ENCODE measurements around the gene MYO5C. TPM values are rescaled to one million over a fixed set of nuclear protein-coding genes. Genes with fewer than 3 reads are reported as not detected.

The MYO5C gene
- total and polyA plus RNA-seq, 10 donors = 0.53 to 23.4 (median 14.7) TPM

DNA sequence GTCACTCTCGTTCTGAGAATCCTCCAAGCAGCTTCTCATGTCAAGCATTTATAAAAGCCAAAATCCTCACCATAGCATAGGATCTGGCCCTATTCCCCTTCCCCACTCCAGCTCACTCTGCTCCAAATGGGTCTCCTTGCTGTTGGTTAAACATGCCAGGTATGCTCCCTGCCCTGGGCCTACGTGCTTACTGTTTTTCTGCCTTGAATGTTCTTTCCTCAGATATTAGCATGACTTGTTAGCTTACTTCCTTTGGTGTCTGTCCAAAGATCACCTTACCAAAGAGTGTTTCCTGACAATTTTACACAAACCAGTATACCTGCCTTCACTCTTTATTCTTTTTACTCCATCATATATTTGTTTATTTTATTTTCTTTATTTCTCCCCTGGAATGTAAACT lies 33.1 kb upstream of the MYO5C start:
- H3K36me3 ChIP-seq = peaks cover 0 to 68% (median 35%) of the 10 kb centered on the region in 6 donors

GRCh38 chr15:52326756-52327155 lies 31.2 kb upstream of the MYO5C start:
- Histone ChIP-seq H3K9me3 (no peaks in the 10 kb centered on the region), H3K4me3 (no peak overlapping the region), H3K27ac (no peak overlapping the region), H3K36me3 (peaks cover 0 to 87% (median 48%) of the 10 kb centered on the region in 6 donors), H3K4me1 (peaks cover 0 to 7% (median 6%) of the 10 kb centered on the region in 6 donors), H3K27me3 (replicated peaks in 1 of 7) (no peaks in the 10 kb centered on the region)
- 89 to 100% (median 92%) methylated on average over 2 of the region's 2 CpGs for WGBS, 5 donors
- intact Hi-C loops (cut with DNase I; ENCODE audit: low total_unique reads) = loop anchor here (10.0 kb wide), 1 partner anchor 408 kb away; no protein-coding TSS in a partner anchor
- DNase-seq = no peak
- TF ChIP-seq POLR2AphosphoS5 (IDR thresholded peaks at IDR 0.05) (no peak), POLR2A (IDR thresholded peaks at IDR 0.05) (no peak)
- TF ChIP-seq, protein P1, sequence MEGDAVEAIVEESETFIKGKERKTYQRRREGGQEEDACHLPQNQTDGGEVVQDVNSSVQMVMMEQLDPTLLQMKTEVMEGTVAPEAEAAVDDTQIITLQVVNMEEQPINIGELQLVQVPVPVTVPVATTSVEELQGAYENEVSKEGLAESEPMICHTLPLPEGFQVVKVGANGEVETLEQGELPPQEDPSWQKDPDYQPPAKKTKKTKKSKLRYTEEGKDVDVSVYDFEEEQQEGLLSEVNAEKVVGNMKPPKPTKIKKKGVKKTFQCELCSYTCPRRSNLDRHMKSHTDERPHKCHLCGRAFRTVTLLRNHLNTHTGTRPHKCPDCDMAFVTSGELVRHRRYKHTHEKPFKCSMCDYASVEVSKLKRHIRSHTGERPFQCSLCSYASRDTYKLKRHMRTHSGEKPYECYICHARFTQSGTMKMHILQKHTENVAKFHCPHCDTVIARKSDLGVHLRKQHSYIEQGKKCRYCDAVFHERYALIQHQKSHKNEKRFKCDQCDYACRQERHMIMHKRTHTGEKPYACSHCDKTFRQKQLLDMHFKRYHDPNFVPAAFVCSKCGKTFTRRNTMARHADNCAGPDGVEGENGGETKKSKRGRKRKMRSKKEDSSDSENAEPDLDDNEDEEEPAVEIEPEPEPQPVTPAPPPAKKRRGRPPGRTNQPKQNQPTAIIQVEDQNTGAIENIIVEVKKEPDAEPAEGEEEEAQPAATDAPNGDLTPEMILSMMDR (IDR thresholded peaks at IDR 0.05 in 8 of 11, conservative IDR thresholded peaks at IDR 0.05 in 3 of 11) = no peak

More for the DNA sequence above, 33.1 kb upstream of the MYO5C start:
- no peak for DNase-seq
- TF ChIP-seq POLR2AphosphoS5 (IDR thresholded peaks at IDR 0.05) (no peak), POLR2A (IDR thresholded peaks at IDR 0.05) (no peak)
- TF ChIP-seq, protein P1 (IDR thresholded peaks at IDR 0.05 in 8 of 11, conservative IDR thresholded peaks at IDR 0.05 in 3 of 11) = no peak
- H3K9me3 ChIP-seq = no peaks in the 10 kb centered on the region
- H3K27me3 ChIP-seq (replicated peaks in 1 of 7) = no peaks in the 10 kb centered on the region
- 75 to 99% (median 96%) methylated on average over 2 of the region's 2 CpGs for WGBS, 5 donors
- intact Hi-C loops (cut with DNase I; ENCODE audit: low total_unique reads) = loop anchor here (10.0 kb wide), 1 partner anchor 406 kb away; no protein-coding TSS in a partner anchor
- peaks cover 0 to 15% (median 9%) of the 10 kb centered on the region in 6 donors for H3K4me1 ChIP-seq
- no peak overlapping the region for H3K27ac ChIP-seq
- no peak overlapping the region for H3K4me3 ChIP-seq

DNA sequence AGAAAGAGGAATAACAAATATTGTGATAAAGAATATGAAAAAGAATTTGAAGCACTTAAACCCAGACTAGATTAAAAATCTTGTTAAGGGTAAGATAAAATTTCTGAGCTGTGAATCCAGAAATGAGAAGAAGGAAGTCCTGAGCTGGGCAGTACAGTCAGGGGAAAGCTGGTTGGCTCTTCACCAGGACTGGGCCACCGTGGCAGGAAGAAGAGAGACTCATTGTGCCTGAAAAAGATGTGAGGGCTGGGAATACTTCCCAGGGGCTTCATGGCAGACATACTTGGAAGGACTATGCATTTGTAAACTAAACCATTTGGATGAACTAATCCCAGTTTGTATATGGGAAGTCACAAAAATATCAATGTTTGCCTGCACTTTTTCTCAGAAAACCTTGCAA lies 28.5 kb upstream of the MYO5C start:
- intact Hi-C loops (cut with DNase I; ENCODE audit: low total_unique reads) = loop anchor here (10.0 kb wide), 1 partner anchor 411 kb away; no protein-coding TSS in a partner anchor
- TF ChIP-seq, protein P1 (IDR thresholded peaks at IDR 0.05 in 8 of 11, conservative IDR thresholded peaks at IDR 0.05 in 3 of 11) = no peak
- no peak for TF ChIP-seq POLR2A (IDR thresholded peaks at IDR 0.05)
- TF ChIP-seq POLR2AphosphoS5 (IDR thresholded peaks at IDR 0.05) = no peak
- H3K27me3 ChIP-seq (replicated peaks in 1 of 7) = no peaks in the 10 kb centered on the region
- peaks cover under 1 to 99% (median 67%) of the 10 kb centered on the region in 6 donors for H3K36me3 ChIP-seq
- H3K27ac ChIP-seq = no peak overlapping the region
- DNase-seq = no peak
- H3K9me3 ChIP-seq = no peaks in the 10 kb centered on the region
- 32 to 60% (median 37%) methylated on average over 1 of the region's 1 CpG for WGBS, 5 donors
- H3K4me1 ChIP-seq = no peaks in the 10 kb centered on the region
- H3K4me3 ChIP-seq = no peak overlapping the region

DNA sequence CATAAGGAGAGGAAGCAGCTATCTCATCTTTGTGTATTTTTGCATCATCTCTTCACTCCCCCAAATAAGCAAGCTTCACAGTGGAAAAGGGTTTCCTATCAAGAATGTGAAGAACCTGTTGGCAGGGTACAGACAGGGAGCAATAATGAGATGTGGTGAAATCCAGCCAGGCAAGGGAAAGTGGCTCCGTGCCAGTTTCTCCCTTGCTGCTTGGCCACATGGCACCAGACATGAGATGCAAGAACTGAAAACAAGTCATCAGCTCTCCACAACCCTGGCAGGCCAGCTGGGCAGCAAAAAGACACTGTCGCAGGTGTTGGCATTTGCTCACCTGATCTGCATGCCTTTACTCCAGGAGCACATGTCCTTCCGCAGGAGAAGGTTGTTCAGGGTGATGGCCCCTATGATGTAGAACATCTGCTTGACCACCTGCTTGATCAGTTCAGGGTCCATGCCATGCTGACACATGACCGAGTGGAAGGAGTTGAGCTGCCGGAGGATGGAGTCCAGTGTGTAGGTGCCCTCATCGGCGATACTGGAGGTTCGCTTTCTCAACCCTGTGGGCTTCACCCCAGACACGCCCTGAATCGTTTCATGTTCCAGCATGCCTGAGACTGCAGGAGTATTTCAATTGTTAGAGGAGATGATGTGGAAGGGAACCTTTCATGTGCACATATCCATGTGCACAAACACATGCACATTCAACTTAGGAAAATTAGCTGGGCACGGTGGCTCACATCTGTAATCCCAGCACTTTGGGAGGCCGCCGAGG lies 23.3 kb upstream of the MYO5C start:
- Histone ChIP-seq H3K9me3 (no peaks in the 10 kb centered on the region), H3K36me3 (peaks cover 4 to 100% (median 74%) of the 10 kb centered on the region in 6 donors), H3K27ac (no peak overlapping the region), H3K27me3 (replicated peaks in 1 of 7) (no peaks in the 10 kb centered on the region), H3K4me1 (no peaks in the 10 kb centered on the region), H3K4me3 (no peak overlapping the region)
- no peak for DNase-seq
- no peak for TF ChIP-seq POLR2A (IDR thresholded peaks at IDR 0.05)
- 94 to 97% (median 97%) methylated on average over 11 to 13 of the region's 13 CpGs for WGBS, 5 donors
- intact Hi-C loops (cut with DNase I; ENCODE audit: low total_unique reads) = no loop called here
